Adrenal gland (tissue), 12 donors: ENCODE measurements around the gene NOP14. TPM values are rescaled to one million over a fixed set of nuclear protein-coding genes. Genes with fewer than 3 reads are reported as not detected.

ENCODE experiments used
- DNase-seq, 7 donors: peaks; one replicate each; pipeline ENCODE4 v3.0.0-alpha.2; 2019 to 2020
- H3K27ac ChIP-seq, 5 donors: fragments of 200-600 bp; sonication (generic) in 4 of 5; 1 replicate in 3 of 5; 2 replicates in 2 of 5; pipeline versions ENCODE4 v1.5.1 to v1.8.0; 2016 to 2020; ENCODE audit warnings: mild to moderate bottlenecking in 1 of 5
- H3K27me3 ChIP-seq: fragments of 200-600 bp; 2 replicates; pipeline ENCODE4 v1.8.0; 2021
- H3K36me3 ChIP-seq, 2 donors: fragments of 200-600 bp; replicated peaks in 1 of 2; 1 replicate in 1 of 2; 2 replicates in 1 of 2; pipeline versions ENCODE4 v1.5.1 to v1.8.0; 2018 to 2022
- H3K4me1 ChIP-seq, 2 donors: fragments of 200-600 bp; replicated peaks in 1 of 2; 1 replicate in 1 of 2; 2 replicates in 1 of 2; pipeline versions ENCODE4 v1.5.1 to v1.8.0; 2018 to 2021
- H3K4me3 ChIP-seq, 4 donors: fragments of 200-600 bp; sonication (generic) in 3 of 4; one replicate each; pipeline ENCODE4 v1.5.1; 2016 to 2018
- H3K9me3 ChIP-seq, 3 donors: fragments of 200-600 bp; sonication (generic) in 1 of 3; replicated peaks in 1 of 3; 1 replicate in 2 of 3; 2 replicates in 1 of 3; pipeline versions ENCODE4 v1.5.1 to v1.8.0; 2016 to 2021
- POLR2A ChIP-seq, 2 donors: fragments of 450-650 bp; IDR thresholded peaks; one replicate each; pipeline ENCODE4 v1.6.1; 2017; ENCODE audit warnings: antibody characterized with exemption in 2 of 2, mild to moderate bottlenecking in 2 of 2, moderate library complexity in 1 of 2
- WGBS, 4 donors: extraction: QIAGEN DNeasy Blood & Tissue Kit in 2 of 4; methylation state at CpG; one replicate each; pipeline versions ENCODE4 v1.1.5 to v1.1.7; 2013 to 2017; 5-methylcytosine and 5-hydroxymethylcytosine counted together
- intact Hi-C, 2 donors: fragments of 100-400 bp; cut with DNase I; formaldehyde crosslinking; loops; one replicate each; pipeline versions ENCODE4 v1.14.1 to v1.15.0; 2022 to 2023
- polyA plus RNA-seq, 3 donors: library from polyadenylated mRNA; stranded (reverse); fragments of 200-250 nt in 2 of 3; fragments of 350-450 nt in 1 of 3; fragmentation: Illumina TruSeq in 1 of 3; extraction: RNeasy Lipid Tissue Mini Kit (QIAGEN cat#74804) in 1 of 3; gene quantifications; one replicate each; pipeline ENCODE4 v1.2.3, GENCODE V29; 2013 to 2014
- total RNA-seq, 9 donors: library from RNA; depleted of rRNA in 4 of 9; stranded (reverse); fragments of >200 nt in 4 of 9; fragments of 120-200 nt in 1 of 9; fragmentation: NEBNext Ultra II Directional in 1 of 9; extraction: Animal tissue kit (Norgen Biotek cat#: 25700) in 1 of 9; gene quantifications; one replicate each; pipeline versions ENCODE4 v1.1.0 to v1.2.4, GENCODE V29; 2013 to 2023
- TF ChIP-seq, protein P1 (sequence below), 6 experiments: fragments of 450-650 bp in 4 of 6; fragments of 200-600 bp in 2 of 6; sonication (generic) in 1 of 6; IDR thresholded peaks; 1 replicate in 5 of 6; 2 replicates in 1 of 6; pipeline versions ENCODE4 v1.5.1 to v1.8.0; 2016 to 2021; ENCODE audit warnings: antibody characterized with exemption in 6 of 6, mild to moderate bottlenecking in 2 of 6, moderate library complexity in 1 of 6
- donor health status: healthy with polysubstance abuse.
- donor health status: Bipolar disorder and iron deficiency.
- donor health status: DM: yes; HTN: yes; CAD: no.
- donor health status: DM: no; HTN: no; CAD: no.
- donor health status: DM: no; HTN: no; CAD: no.
- donor health status: DM: yes; HTN: yes; CAD: no.

NOP14 gene
- total and polyA plus RNA-seq, 12 donors, result 16.4 to 56.5 (median 25.5) TPM

DNA sequence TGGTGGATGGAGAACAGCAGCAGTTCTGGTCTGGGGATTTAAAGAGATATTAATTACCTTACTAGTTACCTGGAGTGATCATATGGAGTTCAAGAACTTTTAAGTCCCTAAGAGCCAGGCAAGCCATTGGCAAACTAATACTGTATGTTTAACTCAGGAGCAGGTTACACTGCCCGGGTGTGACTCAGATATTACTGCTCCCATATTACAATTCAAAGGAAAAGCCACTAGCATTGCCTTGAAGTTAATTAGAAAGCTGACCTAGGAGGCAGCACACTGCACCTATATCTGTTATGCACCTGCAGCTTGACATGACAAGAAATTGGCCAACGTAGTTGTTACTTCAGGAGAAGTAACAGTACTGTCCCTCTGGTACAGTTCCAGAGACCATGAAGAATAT lies 47.4 kb upstream of the NOP14 start:
- TF ChIP-seq POLR2A (IDR thresholded peaks at IDR 0.05), result no peak
- TF ChIP-seq, protein P1, sequence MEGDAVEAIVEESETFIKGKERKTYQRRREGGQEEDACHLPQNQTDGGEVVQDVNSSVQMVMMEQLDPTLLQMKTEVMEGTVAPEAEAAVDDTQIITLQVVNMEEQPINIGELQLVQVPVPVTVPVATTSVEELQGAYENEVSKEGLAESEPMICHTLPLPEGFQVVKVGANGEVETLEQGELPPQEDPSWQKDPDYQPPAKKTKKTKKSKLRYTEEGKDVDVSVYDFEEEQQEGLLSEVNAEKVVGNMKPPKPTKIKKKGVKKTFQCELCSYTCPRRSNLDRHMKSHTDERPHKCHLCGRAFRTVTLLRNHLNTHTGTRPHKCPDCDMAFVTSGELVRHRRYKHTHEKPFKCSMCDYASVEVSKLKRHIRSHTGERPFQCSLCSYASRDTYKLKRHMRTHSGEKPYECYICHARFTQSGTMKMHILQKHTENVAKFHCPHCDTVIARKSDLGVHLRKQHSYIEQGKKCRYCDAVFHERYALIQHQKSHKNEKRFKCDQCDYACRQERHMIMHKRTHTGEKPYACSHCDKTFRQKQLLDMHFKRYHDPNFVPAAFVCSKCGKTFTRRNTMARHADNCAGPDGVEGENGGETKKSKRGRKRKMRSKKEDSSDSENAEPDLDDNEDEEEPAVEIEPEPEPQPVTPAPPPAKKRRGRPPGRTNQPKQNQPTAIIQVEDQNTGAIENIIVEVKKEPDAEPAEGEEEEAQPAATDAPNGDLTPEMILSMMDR (IDR thresholded peaks at IDR 0.05), result no peak

DNA sequence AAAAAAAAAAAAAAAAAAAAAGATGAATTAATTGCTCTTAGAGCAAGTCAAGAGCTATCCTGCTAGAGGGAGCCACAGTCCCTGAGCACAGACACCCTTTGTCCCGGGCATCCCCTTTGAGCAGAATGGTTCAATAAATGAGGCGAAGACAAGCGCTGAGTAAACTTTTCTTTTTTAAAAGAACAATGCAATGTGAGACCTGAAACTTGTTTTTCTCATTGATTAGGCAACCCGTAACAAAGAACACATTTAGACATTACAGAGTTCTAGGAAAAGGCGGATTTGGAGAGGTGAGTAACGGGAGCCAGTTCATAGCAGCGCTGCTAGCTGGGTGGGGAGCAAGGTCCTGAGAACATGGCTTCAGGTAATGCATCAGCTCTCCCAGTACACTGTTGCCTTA lies 46.2 kb upstream of the NOP14 start:
- H3K36me3 ChIP-seq, result no peaks in the 10 kb centered on the region
- no peak overlapping the region for H3K27ac ChIP-seq
- TF ChIP-seq, protein P1 (IDR thresholded peaks at IDR 0.05), result no peak
- TF ChIP-seq POLR2A (IDR thresholded peaks at IDR 0.05), result no peak
- H3K4me1 ChIP-seq, result peaks cover 0 to 12% of the 10 kb centered on the region in 2 donors
- H3K4me3 ChIP-seq, result no peak overlapping the region
- no peak for DNase-seq
- WGBS, 4 donors, result 84 to 89% (median 88%) methylated on average over 7 of the region's 7 CpGs
- H3K9me3 ChIP-seq, result no peaks in the 10 kb centered on the region
- intact Hi-C loops, result no loop called here
- H3K27me3 ChIP-seq, result no peaks in the 10 kb centered on the region

More for the DNA sequence above, 47.4 kb upstream of the NOP14 start:
- Histone ChIP-seq H3K4me3 (no peak overlapping the region), H3K27me3 (no peaks in the 10 kb centered on the region), H3K27ac (peak overlapping the region in 4 of 5 donors; percentile 25 to 64 (median 54)), H3K9me3 (no peaks in the 10 kb centered on the region), H3K4me1 (peaks cover 0 to 12% of the 10 kb centered on the region in 2 donors), H3K36me3 (no peaks in the 10 kb centered on the region)
- DNase-seq, result no peak
- intact Hi-C loops, result no loop called here
- WGBS, 4 donors, result 82 to 100% (median 90%) methylated on average over 2 of the region's 2 CpGs

DNA sequence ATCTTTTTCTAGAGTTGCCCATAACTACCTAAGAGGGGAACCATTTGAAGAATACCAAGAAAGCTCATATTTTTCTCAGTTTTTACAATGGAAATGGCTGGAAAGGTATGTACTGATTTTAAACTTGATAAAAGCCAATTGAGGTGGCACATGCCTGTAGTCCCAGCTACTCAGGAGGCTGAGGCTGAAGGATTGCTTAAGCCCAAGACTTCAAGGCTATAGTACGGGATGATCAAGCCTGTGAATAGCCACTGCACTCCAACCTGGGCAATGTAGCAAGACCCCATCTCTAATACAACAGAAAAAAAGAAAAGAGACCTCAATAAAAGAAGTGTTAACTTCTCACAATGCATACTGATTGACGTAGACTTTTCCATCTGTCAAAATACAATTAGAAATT lies 44.5 kb upstream of the NOP14 start:
- no peaks in the 10 kb centered on the region for H3K9me3 ChIP-seq
- H3K36me3 ChIP-seq, result no peaks in the 10 kb centered on the region
- WGBS, 4 donors, result 92 to 96% (median 93%) methylated on average over 2 of the region's 2 CpGs
- no peak for DNase-seq
- H3K4me3 ChIP-seq, result no peak overlapping the region
- TF ChIP-seq POLR2A (IDR thresholded peaks at IDR 0.05), result no peak
- TF ChIP-seq, protein P1 (IDR thresholded peaks at IDR 0.05), result no peak
- H3K27me3 ChIP-seq, result no peaks in the 10 kb centered on the region
- peaks cover 0 to 12% of the 10 kb centered on the region in 2 donors for H3K4me1 ChIP-seq
- H3K27ac ChIP-seq, result no peak overlapping the region
- intact Hi-C loops, result no loop called here

DNA sequence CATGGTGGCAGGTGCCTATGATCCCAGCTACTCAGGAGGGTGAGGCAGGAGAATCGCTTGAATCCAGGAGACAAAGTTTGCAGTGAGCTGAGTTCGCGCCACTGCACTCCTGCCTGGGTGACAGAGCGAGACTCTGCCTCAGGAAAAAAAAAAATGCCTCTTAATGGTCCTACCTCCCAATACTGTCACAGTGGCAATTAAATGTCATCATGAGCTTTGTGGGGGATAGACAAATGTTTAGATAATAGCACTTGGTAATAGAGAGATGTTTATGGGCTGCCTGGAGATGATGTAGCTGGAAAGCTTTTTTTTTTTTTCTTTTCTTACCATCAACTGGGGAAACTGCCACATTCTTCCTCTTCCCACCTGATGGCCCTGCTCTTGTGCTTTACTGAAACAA lies 33.2 kb upstream of the NOP14 start:
- 92 to 100% (median 97%) methylated on average over 4 of the region's 4 CpGs for WGBS, 4 donors
- Histone ChIP-seq H3K4me1 (no peaks in the 10 kb centered on the region), H3K9me3 (no peaks in the 10 kb centered on the region), H3K36me3 (no peaks in the 10 kb centered on the region), H3K27me3 (no peaks in the 10 kb centered on the region), H3K27ac (no peak overlapping the region), H3K4me3 (no peak overlapping the region)
- intact Hi-C loops, result loop anchor here in 1 of 2 donors (10.0 kb wide), 1 partner anchor 1628 kb away; no protein-coding TSS in a partner anchor
- TF ChIP-seq, protein P1 (IDR thresholded peaks at IDR 0.05), result no peak
- no peak for TF ChIP-seq POLR2A (IDR thresholded peaks at IDR 0.05)
- no peak for DNase-seq
